Epithelial cell of esophagus (primary cell): ENCODE measurements around the gene DCDC2C.

Experiments used
- DNase-seq: peaks from one replicate; pipeline ENCODE4 v3.0.0; 2010; ENCODE audit warnings: low read depth
- H3K4me3 ChIP-seq: 2 replicates; pipeline ENCODE4 v1.5.1; 2011; ENCODE audit warnings: mild to moderate bottlenecking, low read length, control low read depth
- TF ChIP-seq, protein P1 (sequence below): IDR thresholded peaks from 2 replicates; pipeline ENCODE4 v1.5.1; 2011; ENCODE audit warnings: low read depth, mild to moderate bottlenecking, low read length, control low read depth, inconsistent platforms; ENCODE audit not compliant: insufficient read depth; ENCODE audit errors: missing control alignments

DCDC2C gene

DNA sequence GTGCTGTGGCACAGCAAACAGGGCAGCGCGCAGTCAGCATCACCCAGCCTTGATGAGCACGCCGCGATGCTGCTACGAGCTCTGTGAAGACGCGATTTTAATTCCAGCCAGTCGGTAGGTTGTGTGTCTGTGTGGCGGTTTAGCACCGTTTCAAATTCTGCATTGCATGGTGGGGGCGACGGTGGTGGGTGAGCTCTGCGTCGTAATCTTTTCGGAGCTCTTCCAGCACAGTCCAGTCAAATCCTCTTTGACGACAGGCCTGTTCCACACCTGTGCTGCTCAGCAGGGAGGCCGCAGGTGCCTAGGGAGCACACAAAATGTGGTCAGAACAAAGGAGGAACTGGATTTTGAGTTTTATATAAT is 36.8 kb upstream of the DCDC2C start:
- DNase-seq, result no peak
- no peak overlapping the region for H3K4me3 ChIP-seq
- TF ChIP-seq, protein P1, sequence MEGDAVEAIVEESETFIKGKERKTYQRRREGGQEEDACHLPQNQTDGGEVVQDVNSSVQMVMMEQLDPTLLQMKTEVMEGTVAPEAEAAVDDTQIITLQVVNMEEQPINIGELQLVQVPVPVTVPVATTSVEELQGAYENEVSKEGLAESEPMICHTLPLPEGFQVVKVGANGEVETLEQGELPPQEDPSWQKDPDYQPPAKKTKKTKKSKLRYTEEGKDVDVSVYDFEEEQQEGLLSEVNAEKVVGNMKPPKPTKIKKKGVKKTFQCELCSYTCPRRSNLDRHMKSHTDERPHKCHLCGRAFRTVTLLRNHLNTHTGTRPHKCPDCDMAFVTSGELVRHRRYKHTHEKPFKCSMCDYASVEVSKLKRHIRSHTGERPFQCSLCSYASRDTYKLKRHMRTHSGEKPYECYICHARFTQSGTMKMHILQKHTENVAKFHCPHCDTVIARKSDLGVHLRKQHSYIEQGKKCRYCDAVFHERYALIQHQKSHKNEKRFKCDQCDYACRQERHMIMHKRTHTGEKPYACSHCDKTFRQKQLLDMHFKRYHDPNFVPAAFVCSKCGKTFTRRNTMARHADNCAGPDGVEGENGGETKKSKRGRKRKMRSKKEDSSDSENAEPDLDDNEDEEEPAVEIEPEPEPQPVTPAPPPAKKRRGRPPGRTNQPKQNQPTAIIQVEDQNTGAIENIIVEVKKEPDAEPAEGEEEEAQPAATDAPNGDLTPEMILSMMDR, result no peak

DNA sequence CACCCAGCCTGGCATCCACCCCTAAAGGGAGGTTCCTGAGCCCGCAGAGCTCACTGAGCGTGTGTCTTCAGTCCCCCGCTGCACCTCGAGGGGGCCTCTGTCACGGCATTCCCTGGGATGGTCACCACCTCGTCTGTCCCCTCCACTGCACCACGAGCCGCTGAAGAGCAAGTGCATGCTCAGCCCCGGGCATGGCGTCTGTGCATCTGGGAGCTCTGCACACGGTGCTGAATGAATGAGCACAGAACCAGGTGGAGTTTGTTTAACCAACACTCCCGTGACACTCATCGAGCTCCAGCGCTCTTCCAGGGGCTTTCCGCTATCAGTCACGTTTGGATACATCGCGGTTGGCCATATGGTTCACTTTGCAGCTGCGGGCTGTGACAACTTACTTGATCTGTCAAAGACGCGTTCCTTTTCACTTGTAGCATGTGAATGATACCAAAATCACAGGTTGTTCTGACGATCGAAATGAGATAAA is 36.2 kb upstream of the DCDC2C start:
- DNase-seq, result no peak
- H3K4me3 ChIP-seq, result no peak overlapping the region
- TF ChIP-seq, protein P1, result no peak

DNA sequence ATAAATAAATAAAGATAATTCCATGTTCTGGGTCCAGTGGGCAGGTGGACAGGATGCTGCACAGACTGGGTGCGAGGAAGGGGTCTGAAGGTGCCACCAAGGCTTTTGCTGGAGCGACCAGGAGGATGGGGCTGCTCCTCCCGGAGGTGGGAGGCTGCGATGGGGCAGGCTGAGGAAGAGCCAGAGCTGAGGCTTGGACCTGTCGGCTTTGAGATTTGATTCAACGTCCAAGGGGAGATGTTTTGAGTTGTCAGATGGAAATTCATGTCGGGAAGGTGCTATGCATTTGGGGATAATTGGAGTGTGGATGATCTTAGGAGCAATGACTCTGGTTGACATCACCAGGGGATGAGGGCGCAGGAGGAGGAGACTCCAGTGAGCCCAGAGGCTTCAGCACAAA is 33.7 kb upstream of the DCDC2C start:
- no peak for DNase-seq

DNA sequence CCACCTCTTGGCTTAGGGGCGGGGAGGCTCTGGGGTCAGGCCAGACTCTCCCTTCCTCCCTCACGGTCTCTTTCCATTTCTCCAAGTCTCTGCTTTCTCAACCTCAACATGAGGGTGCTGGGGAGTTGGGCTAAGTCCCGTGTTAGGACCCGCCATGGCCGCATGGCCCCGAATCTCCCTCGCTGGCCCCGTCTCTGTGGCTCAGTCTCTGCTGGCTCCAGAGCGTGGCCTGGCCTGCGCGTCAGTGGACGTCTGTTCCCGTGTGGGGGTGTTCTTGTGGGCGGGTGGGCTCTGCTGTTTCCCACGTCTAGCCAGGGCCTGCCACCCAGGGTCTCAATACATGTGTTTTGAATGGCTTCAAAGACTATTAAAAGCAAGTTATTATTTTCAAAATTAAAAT is 33.0 kb upstream of the DCDC2C start:
- H3K4me3 ChIP-seq, result no peak overlapping the region
- DNase-seq, result no peak
- TF ChIP-seq, protein P1, result no peak

More for the DNA sequence above, 33.7 kb upstream of the DCDC2C start:
- TF ChIP-seq, protein P1, result no peak
- no peak overlapping the region for H3K4me3 ChIP-seq

DNA sequence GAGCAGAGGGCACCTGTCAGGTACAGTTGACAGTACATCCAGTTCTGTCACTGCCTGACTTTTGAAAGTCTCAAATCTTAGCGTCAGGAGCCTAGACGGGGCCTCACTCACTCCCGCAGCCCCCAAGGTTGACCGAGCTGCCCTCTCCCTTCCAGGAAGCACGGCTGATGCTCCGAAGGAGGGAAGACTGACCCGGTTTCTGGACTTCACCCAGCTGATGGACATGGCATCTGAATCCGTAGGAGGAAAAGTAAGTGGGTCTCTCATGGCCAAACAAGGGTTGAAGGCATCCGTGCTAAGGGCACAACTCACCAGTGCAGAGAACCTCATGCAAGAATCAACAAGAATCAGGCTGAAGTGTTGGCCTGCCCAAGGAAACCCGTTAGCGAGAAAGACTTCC is 32.4 kb upstream of the DCDC2C start:
- TF ChIP-seq, protein P1, result no peak
- no peak for DNase-seq
- no peak overlapping the region for H3K4me3 ChIP-seq

DNA sequence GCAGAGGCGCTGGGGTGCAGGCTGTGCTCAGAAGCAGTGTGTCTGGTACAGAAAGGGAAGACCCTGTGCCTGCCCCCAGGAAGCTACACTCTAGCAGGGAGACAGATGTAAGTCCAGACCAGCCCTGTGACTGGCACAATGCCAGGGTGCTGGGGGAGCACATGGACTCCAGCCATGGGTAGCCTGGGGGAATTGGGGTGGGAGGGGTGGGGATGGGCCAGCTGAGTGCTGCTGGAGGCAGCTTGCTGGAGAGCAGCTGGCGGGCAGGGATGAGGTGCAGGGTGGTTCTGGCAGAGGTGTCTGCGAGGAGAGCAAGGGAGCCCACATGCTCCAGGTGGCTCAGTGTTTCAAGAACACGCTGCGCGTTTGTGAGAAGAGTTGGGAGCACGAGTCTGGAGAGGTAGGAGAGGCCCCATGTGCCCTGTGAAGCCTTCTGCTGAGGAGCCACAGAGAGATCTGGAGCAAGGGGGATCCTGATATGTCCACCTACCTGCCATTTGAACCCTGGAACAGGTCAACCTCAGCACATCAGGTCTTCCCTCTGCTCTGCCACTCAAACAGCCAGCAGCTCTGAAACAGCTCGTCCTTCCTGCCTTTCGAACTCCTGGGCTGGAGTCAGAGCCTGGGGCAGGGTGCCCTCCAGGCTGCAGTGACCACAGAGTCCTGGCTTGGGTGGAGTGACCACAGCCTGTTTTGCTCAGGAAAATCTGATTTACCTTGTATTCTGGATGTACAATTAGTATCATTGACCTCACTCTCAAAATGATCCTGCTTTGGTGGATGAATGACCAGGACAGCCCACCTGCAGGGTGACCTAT is 30.3 kb upstream of the DCDC2C start:
- DNase-seq, result no peak
- TF ChIP-seq, protein P1, result no peak
- H3K4me3 ChIP-seq, result no peak overlapping the region
